OCI-LY1 (cell line): ENCODE data around the gene POLDIP3.

Experiments
- H2AFZ ChIP-seq: fragments of 200-600 bp; sonication (generic), shearing (Covaris generic); 2 replicates; pipeline ENCODE4 v1.6.0; 2014; ENCODE audit warnings: antibody characterized with exemption, mild to moderate bottlenecking, low read length
- H3F3A ChIP-seq: fragments of 200-600 bp; sonication (generic), shearing (Covaris generic); 2 replicates; pipeline ENCODE4 v1.6.0; 2014; ENCODE audit warnings: mild to moderate bottlenecking, antibody characterized with exemption, low read length, moderate library complexity; ENCODE audit not compliant: insufficient read depth
- H3K27ac ChIP-seq: fragments of 200-600 bp; sonication (generic); 2 replicates; pipeline ENCODE4 v1.5.1; 2014; ENCODE audit warnings: low read length, mixed run types, mild to moderate bottlenecking, low read depth; ENCODE audit not compliant: poor library complexity, severe bottlenecking
- H3K27me3 ChIP-seq: fragments of 200-600 bp; sonication (generic); 2 replicates; pipeline ENCODE4 v1.6.0; 2014; ENCODE audit warnings: antibody characterized with exemption, mild to moderate bottlenecking, low read length, moderate library complexity; ENCODE audit not compliant: insufficient read depth
- H3K36me3 ChIP-seq: fragments of 200-600 bp; sonication (generic); 2 replicates; pipeline ENCODE4 v1.6.1; 2014; ENCODE audit warnings: mild to moderate bottlenecking, antibody characterized with exemption, low read length, moderate library complexity, mixed read lengths; ENCODE audit not compliant: insufficient read depth
- H3K4me1 ChIP-seq: fragments of 200-600 bp; sonication (generic); 2 replicates; pipeline ENCODE4 v1.5.1; 2014; ENCODE audit warnings: mild to moderate bottlenecking, low read length, moderate library complexity; ENCODE audit not compliant: insufficient read depth, severe bottlenecking
- H3K4me2 ChIP-seq: fragments of 200-600 bp; sonication (generic), shearing (Covaris generic); 2 replicates; pipeline ENCODE4 v1.6.1; 2014; ENCODE audit warnings: low read length
- H3K4me3 ChIP-seq: fragments of 200-600 bp; sonication (generic); 2 replicates; pipeline ENCODE4 v1.5.1; 2014; ENCODE audit warnings: low read length, low read depth, mild to moderate bottlenecking, mixed read lengths; ENCODE audit not compliant: poor library complexity, severe bottlenecking
- H3K79me2 ChIP-seq: fragments of 200-600 bp; shearing (Covaris generic); 2 replicates; pipeline ENCODE4 v1.6.1; 2016; ENCODE audit warnings: mixed run types, low read length, mixed read lengths; ENCODE audit not compliant: insufficient read depth
- H3K9ac ChIP-seq: fragments of 200-600 bp; sonication (generic), shearing (Covaris generic); 2 replicates; pipeline ENCODE4 v1.6.1; 2014; ENCODE audit warnings: mild to moderate bottlenecking, low read length, mixed read lengths
- H3K9me2 ChIP-seq: fragments of 200-600 bp; sonication (generic), shearing (Covaris generic); 2 replicates; pipeline ENCODE4 v1.6.1; 2014; ENCODE audit warnings: low read depth, mild to moderate bottlenecking, low read length, mixed read lengths
- H3K9me3 ChIP-seq: fragments of 200-600 bp; shearing (Covaris generic); 2 replicates; pipeline ENCODE4 v1.6.1; 2014; ENCODE audit warnings: low read length, mixed read lengths
- H4K20me1 ChIP-seq: fragments of 200-600 bp; sonication (generic), shearing (Covaris generic); 2 replicates; pipeline ENCODE4 v1.6.0; 2016; ENCODE audit warnings: mild to moderate bottlenecking, low read length; ENCODE audit not compliant: insufficient read depth
- EZH2 ChIP-seq: fragments of 200-600 bp; sonication (generic), shearing (Covaris generic); IDR thresholded peaks from 2 replicates; pipeline ENCODE4 v1.8.0; 2017; ENCODE audit warnings: borderline replicate concordance, mixed run types, mild to moderate bottlenecking, antibody characterized with exemption, low read length, moderate library complexity, mixed read lengths
- TF ChIP-seq, protein P1 (sequence below): fragments of 200-600 bp; sonication (generic), shearing (Covaris generic); IDR thresholded peaks from 2 replicates; pipeline ENCODE4 v1.5.1; 2017; ENCODE audit warnings: mild to moderate bottlenecking, antibody characterized with exemption, low read length, moderate library complexity, mixed read lengths

The POLDIP3 gene

DNA sequence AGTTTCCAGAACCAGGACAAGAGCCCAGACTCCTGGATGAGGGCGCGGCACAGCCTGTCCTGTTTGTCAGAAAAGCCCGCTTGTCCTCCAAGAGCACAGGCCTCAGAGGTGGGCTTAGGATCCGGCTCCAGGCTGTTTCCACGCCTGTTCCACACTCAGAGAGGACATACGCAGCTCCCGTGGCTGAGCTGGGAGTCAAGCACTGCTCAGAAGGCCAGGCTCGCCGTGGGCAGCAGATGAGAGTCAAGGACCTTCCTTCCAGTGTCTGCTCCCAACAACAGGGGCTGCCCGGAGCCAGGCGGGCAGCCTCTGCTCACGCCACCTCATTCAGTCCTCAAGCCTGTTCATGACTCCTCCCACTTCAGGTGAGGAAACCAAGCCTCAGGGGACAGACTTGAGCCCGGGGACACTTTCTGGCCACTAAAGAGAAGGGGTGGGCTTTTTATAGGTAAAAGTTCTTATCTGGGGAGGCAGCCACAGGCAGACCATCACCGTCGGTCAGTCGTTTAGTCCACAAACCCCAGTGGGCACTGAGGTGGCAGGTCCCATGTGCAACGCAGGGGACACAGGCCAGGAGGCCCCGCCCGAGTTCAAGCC, 30.8 kb upstream of the POLDIP3 start:
- H3F3A ChIP-seq: no peaks in the 10 kb centered on the region
- H3K9ac ChIP-seq: peak overlapping the region; percentile 30; the same call in 1 of the 2 replicates
- no peaks in the 10 kb centered on the region for H3K79me2 ChIP-seq
- no peaks in the 10 kb centered on the region for H3K27me3 ChIP-seq
- peak overlapping the region; percentile 68 for H3K27ac ChIP-seq
- no peaks in the 10 kb centered on the region for H3K36me3 ChIP-seq
- peak overlapping the region; percentile 90 for H3K4me2 ChIP-seq
- H3K9me2 ChIP-seq: no peaks in the 10 kb centered on the region
- no peaks in the 10 kb centered on the region for H3K9me3 ChIP-seq
- TF ChIP-seq, protein P1, sequence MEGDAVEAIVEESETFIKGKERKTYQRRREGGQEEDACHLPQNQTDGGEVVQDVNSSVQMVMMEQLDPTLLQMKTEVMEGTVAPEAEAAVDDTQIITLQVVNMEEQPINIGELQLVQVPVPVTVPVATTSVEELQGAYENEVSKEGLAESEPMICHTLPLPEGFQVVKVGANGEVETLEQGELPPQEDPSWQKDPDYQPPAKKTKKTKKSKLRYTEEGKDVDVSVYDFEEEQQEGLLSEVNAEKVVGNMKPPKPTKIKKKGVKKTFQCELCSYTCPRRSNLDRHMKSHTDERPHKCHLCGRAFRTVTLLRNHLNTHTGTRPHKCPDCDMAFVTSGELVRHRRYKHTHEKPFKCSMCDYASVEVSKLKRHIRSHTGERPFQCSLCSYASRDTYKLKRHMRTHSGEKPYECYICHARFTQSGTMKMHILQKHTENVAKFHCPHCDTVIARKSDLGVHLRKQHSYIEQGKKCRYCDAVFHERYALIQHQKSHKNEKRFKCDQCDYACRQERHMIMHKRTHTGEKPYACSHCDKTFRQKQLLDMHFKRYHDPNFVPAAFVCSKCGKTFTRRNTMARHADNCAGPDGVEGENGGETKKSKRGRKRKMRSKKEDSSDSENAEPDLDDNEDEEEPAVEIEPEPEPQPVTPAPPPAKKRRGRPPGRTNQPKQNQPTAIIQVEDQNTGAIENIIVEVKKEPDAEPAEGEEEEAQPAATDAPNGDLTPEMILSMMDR: no peak
- no peak for TF ChIP-seq EZH2
- H2AFZ ChIP-seq: no peak overlapping the region
- no peaks in the 10 kb centered on the region for H4K20me1 ChIP-seq
- H3K4me1 ChIP-seq: peaks cover 65% of the 10 kb centered on the region
- H3K4me3 ChIP-seq: peak overlapping the region; percentile 100

DNA sequence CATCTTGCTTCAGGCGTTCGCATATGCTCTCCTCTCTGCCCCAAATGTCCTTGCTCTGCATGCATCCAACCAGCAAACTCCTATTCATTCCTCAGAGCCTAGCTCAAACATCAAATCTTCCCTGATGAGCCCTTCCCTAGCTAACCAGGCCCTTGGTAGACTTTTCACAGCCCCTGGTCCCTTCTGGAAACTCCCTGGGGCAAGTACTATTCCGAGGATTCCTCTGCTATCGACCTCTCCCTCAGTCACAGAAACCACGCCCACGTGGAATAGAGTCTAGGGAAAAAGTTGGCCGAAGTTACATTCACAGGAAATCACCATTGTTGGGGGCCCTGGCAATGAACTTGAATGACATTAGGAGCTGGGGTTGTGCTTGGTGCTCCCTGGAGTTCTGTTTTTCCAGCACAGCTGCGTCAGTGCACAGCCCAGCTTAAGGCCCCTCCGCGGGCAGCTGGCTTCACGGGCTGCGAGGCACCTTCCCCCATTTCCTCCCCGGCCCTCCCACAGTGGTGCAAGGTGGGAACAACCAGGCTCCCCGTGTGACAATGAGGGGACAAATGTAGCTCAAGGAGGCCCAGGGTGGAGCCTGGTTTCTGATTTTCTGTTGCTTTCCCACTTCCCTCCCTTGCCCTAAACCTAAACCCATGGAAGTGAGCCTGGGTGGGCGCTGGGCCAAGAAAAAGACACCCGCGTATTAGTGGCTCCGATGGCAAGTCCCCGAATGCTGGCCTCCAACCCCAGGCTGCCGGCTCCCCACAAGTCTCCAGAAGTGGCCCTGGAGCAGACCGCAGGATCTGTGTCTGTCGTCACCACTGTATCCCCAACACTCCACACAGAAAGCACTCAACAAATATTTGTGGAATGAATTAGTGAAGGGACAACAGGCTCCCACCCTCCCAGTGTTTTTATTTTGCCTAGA, 30.0 kb upstream of the POLDIP3 start:
- H3K79me2 ChIP-seq: no peaks in the 10 kb centered on the region
- no peaks in the 10 kb centered on the region for H3F3A ChIP-seq
- H3K4me3 ChIP-seq: peak overlapping the region; percentile 100
- no peaks in the 10 kb centered on the region for H4K20me1 ChIP-seq
- H3K9me2 ChIP-seq: no peaks in the 10 kb centered on the region
- no peaks in the 10 kb centered on the region for H3K36me3 ChIP-seq
- peak overlapping the region; percentile 90 for H3K4me2 ChIP-seq
- H3K9ac ChIP-seq: peak overlapping the region; percentile 30; the same call in 1 of the 2 replicates
- H3K4me1 ChIP-seq: peaks cover 63% of the 10 kb centered on the region
- H3K27ac ChIP-seq: peak overlapping the region; percentile 68
- H3K9me3 ChIP-seq: no peaks in the 10 kb centered on the region
- no peak for TF ChIP-seq EZH2
- TF ChIP-seq, protein P1: no peak
- no peak overlapping the region for H2AFZ ChIP-seq
- H3K27me3 ChIP-seq: no peaks in the 10 kb centered on the region

DNA sequence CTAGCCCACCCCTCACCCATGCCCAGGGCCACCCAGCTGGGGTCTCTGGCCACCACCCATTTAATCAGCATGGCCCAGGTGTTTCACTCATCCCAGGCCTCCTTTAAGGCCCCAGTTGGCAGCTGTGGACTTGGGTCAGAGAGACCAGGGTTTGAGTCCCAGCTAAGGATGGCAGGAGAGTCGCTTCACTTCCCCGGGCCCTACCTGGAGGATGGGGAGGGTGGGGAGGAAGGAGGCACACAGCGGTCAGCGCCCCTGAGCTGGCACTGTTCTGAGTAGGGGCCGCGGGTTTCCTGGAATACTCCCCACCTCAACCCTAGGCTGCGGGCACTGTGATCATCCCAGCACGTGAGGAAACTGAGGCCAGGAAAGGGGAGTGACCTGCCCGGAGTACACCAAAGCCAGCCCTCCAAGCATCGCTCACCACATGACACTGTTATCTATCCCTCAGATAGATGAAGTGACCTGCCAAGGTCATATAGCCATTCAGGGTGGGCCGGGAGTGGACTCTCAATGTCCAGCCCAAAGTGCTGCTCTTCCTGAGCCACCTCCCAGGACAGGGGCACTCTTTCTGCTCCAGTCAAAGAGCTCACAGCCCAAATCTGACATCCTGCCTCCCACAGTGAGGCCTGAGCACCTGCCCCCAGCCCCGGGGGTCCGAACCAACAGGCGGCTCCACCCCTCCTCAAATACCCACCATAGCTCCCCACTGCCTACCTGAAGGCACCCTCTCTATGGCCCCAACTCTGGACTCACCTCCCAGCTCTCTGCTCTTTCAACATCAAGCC, 29.1 kb upstream of the POLDIP3 start:
- no peaks in the 10 kb centered on the region for H3F3A ChIP-seq
- no peaks in the 10 kb centered on the region for H3K27me3 ChIP-seq
- no peak overlapping the region for H2AFZ ChIP-seq
- H3K4me1 ChIP-seq: peaks cover 60% of the 10 kb centered on the region
- H3K9me3 ChIP-seq: no peaks in the 10 kb centered on the region
- H4K20me1 ChIP-seq: no peaks in the 10 kb centered on the region
- H3K4me3 ChIP-seq: no peak overlapping the region
- no peak overlapping the region; the same call in 1 of the 2 replicates for H3K9ac ChIP-seq
- H3K4me2 ChIP-seq: peak overlapping the region; percentile 11; the same call in 1 of the 2 replicates
- TF ChIP-seq, protein P1: no peak
- TF ChIP-seq EZH2: no peak
- no peaks in the 10 kb centered on the region for H3K36me3 ChIP-seq
- peak overlapping the region; percentile 68 for H3K27ac ChIP-seq
- H3K79me2 ChIP-seq: no peaks in the 10 kb centered on the region
- no peaks in the 10 kb centered on the region for H3K9me2 ChIP-seq
